ENCODE data around the gene PXT1.

DNA sequence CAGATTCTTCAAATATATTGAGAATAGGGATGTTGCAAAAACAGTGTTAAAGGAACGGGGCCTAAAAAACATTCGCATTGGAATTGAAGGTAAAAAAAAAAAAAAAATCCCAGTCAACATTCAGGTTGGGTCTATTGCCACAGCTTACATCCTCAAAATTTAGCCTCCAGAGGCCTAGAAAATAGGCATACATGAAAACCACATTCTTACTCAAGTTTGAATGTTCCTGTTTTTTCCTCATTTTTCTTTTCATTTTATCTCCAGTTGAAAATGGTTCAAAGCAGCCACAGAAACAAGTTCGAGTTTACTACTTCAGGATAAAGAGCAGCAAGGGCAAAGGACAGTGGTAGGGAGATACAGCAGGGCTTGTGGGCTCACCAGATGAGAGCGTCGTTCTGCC, 42.1 kb upstream of the PXT1 start:
- TF ChIP-seq, protein P1, sequence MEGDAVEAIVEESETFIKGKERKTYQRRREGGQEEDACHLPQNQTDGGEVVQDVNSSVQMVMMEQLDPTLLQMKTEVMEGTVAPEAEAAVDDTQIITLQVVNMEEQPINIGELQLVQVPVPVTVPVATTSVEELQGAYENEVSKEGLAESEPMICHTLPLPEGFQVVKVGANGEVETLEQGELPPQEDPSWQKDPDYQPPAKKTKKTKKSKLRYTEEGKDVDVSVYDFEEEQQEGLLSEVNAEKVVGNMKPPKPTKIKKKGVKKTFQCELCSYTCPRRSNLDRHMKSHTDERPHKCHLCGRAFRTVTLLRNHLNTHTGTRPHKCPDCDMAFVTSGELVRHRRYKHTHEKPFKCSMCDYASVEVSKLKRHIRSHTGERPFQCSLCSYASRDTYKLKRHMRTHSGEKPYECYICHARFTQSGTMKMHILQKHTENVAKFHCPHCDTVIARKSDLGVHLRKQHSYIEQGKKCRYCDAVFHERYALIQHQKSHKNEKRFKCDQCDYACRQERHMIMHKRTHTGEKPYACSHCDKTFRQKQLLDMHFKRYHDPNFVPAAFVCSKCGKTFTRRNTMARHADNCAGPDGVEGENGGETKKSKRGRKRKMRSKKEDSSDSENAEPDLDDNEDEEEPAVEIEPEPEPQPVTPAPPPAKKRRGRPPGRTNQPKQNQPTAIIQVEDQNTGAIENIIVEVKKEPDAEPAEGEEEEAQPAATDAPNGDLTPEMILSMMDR (optimal IDR thresholded peaks at IDR 0.05 in 1 of 3, IDR thresholded peaks at IDR 0.05 in 1 of 3, conservative IDR thresholded peaks at IDR 0.05 in 1 of 3; ENCODE audit: extremely low read depth in 1 of 3, insufficient read depth in 2 of 3, low read length in 3 of 3) = no peak
- TF ChIP-seq EZH2 (IDR thresholded peaks at IDR 0.05; ENCODE audit: low read length) = no peak

Data from keratinocyte (primary cell).